HG03103 (cell line): ENCODE measurements around the gene ENTHD1.

Experiments used
- ATAC-seq: cut with Tn5 transposase; IDR thresholded peaks from one replicate; pipeline ENCODE4 v1.9.1; 2021; ENCODE audit warnings: low read depth; ENCODE audit not compliant: unreplicated experiment

The ENTHD1 gene, protein sequence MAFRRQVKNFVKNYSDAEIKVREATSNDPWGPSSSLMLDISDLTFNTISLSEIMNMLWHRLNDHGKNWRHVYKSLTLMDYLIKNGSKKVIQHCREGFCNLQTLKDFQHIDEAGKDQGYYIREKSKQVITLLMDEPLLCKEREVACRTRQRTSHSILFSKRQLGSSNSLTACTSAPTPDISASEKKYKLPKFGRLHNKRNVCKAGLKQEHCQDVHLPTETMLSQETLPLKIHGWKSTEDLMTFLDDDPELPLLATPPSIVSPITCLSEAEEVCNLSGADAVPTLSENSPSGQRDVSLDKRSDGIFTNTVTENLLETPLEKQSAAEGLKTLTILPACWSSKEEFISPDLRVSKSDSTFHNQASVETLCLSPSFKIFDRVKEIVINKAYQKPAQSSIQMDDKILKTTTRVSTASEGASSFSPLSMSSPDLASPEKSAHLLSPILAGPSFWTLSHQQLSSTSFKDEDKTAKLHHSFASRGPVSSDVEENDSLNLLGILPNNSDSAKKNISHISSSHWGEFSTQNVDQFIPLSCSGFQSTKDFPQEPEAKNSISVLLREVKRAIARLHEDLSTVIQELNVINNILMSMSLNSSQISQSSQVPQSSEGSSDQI

GRCh38 chr22:39893526-39893925 is at the start of gene ENTHD1:
TSS of gene ENTHD1 (minus strand) at chr22:39893760. CDS start at chr22:39887748, 6,012 bp downstream.
- no peak for ATAC-seq

- ATAC-seq: no peak
These were observed 49.8 kb upstream of the ENTHD1 start for GRCh38 chr22:39943337-39943736.

GRCh38 chr22:39942439-39943230 is 49.1 kb upstream of the ENTHD1 start:
- no peak for ATAC-seq

DNA sequence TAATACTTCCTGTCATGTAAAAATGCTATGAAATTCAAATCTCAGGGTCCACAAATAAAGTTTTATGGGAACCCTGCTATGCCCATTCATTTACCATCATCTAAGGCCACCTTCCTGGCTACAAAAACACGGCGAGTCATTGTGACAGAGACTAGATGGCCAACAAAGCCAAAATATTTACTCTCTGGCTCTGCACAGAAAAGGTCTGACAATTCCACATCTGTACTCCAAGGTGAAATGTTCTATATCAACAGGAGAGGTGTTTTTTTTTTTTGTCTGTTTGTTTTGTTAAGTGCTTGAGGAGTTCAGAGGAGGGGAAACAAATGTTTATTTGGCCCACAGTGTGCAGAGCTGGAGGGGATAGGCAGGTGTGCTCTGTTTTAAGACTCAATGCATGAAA is 48.0 kb upstream of the ENTHD1 start:
- ATAC-seq: no peak

- ATAC-seq: no peak
These were observed 47.3 kb upstream of the ENTHD1 start for GRCh38 chr22:39940757-39941305.

DNA sequence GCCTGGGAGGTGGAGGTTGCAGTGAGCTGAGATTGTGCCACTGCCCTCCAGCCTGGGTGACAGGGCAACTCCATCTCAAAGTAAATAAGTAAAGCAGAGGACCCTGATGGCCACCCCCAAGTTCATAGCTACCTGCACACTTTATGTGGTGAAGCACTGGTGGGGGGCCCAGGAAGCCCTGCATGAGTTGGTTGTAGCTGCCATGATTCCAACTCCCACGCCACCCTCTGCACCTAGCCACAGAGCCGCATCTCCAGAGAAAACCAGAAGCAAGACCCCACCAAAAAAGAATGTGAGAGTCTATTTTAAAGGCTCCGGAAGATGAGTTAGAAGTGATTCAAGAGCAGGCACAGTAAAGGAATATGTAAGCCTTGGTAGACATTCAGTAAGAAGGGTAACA is 46.3 kb upstream of the ENTHD1 start:
- ATAC-seq: no peak

DNA sequence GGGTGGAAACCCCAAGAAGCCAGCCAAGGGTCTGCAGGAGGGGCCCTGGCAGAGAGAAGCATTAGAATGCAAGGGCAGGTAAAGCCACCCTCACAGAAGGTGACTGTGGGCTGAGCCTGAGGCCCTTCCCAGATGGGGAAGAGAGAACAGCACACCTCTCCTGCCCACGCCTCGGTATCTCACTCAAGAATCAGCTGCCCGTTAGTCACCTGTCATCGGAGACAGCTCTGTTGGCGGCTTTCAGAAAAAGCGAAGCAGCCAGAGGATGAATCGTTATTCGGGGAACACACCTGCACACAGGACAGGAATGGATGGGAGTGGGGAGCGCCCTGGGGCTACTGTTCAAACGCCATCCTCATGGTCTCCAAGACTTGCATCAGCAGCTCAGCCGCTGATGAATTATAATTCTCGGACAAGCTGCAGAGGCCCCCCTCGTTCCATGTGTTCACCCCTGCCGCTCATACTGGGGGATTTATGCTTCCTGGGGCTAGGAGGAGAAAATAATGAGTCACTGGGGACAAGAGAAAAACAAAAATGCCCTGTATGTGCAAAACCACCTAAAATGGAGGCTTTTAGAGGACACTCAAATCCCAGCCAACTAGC is 45.0 kb upstream of the ENTHD1 start:
- no peak for ATAC-seq

DNA sequence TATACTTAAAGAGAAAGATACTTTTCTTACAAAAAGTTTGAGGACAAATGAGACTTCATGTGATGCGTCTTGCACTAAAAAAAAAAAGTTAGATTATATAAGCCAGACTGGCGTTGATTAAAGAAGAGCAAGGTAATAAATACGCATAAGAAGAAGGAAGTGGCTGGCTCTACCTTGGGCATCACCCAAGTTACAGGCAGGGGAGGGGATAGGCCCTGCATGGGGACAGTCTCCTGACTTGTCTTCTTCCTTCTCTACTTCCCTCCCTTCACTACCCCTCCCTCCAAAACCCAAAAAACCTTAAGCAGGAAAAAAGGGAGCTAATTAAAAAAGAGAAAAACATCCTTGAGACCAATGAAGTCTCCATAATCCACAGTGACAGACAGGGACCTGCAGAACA is 44.3 kb upstream of the ENTHD1 start:
- ATAC-seq: no peak

DNA sequence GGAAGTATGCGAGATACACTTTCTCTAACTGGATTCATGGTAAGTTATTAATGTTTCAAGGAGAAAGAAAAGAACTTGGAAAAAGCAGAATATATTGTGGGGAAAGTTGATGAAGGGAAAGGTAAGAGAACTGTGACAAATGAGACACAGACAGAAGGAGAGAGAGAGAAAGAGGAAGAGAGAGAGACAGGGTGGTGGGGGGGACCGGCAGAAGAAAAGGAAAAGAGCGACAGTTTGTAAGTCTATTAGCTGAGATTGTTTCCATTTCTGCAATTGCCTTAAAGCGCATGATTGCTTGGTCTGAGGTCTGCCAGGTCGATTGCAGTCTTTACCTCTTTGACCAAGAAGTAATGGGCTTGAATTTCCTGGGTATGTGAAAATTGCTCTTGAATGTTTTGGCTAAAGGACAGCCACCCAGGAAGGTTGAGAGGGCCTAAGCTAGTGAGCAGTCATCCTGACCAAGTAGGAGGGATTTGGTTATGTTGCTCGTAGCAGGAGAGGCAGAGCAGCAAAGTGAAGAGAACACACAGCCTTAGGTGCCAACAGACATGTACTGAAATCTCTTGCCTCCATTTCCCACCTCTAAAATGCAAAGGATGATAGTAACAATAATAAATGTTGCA is 43.1 kb upstream of the ENTHD1 start:
- ATAC-seq: no peak

DNA sequence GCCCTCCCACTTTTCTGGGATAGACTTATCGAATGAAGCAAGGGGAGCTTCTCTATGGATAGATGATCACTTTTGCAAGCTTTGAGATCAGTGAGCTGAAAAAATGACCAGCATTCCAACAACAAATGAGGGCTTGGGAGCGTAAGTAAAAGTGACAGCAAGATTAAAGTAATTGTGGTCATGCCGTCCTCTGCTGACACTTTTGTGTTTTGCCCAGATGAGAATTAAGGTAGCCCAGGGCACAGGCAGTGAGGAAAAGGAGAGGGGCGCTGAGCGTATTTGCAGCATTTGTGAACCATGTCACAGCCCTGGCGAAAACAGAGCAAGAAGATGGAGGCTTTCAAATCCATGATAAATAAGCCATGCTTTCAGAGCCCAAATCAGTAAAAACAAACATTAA is 42.1 kb upstream of the ENTHD1 start:
- no peak for ATAC-seq

DNA sequence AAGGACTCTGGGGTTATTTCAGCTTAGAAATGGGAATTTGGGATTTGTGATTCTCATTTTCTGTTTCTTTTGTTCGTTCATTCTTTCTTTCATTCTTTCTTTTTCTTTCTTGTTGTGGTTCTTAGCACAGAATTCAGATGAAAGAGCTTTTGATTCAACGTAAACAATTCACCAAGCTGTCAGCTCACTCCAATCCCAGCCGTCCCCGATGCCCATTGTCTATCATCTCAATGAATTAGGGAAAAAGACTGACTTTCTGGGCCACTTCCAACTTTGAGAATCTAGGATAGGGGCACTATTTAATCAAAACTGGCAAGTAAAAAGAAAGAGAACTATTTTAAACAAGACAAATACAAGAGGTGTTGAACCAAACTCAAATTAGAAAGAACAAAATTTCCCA is 41.6 kb upstream of the ENTHD1 start:
- no peak for ATAC-seq

DNA sequence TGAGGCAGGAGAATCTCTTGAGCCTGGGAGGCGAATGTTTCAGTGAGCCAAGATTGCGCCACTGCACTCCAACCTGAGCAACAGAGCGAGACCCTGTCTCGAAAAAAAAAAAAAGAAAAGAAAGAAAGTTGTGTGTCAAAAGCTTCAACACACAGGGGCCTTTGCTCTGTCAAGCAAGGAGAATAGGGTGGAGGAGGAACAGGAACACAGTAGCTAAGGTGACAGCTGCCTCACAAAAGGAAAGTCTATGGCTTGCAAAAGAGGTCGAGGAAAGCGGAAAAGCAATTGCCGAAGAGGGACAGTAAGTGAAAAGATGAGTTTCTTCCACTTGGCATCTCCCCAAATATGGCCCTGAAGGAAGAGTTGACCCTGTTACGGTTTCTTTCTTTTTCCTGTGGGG is 40.2 kb upstream of the ENTHD1 start:
- no peak for ATAC-seq

- no peak for ATAC-seq
These were observed 39.5 kb upstream of the ENTHD1 start for GRCh38 chr22:39932918-39933649.

DNA sequence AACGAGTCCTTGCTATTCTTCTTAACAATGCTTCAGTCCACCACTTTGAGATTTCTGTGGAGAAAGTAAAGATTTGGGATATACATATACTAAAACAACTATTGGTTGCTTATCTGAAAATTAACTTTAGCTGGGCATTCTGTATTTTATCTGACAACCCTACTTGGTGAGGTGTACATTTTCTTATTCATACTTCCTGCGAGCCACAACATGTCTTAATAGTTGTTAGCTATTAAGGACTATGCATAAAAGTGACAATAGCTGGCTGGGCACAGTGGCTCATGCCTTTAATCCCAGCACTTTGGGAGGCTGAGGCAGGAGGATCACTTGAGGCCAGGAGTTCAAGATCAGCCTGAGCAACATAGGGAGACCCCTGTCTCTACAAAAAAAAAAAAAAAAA is 38.6 kb upstream of the ENTHD1 start:
- no peak for ATAC-seq

DNA sequence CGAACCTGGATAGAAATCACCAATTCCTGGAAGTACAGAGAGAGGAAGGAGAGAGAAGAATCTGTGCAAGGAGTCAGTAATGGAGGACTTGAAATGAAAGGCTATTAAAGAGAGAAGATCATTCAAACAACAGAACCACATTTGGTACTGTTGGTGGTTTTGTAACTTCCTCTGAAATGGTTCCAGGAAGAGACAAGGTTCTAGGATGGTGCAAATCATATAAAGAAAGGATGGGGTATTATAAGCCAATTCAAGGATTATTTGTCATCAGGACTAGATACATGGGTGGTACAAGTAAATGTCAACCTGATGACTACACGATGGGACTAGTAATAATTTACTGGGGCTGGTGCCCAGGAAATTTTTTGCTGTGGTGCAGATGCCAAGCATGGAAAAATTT is 37.7 kb upstream of the ENTHD1 start:
- ATAC-seq: no peak

DNA sequence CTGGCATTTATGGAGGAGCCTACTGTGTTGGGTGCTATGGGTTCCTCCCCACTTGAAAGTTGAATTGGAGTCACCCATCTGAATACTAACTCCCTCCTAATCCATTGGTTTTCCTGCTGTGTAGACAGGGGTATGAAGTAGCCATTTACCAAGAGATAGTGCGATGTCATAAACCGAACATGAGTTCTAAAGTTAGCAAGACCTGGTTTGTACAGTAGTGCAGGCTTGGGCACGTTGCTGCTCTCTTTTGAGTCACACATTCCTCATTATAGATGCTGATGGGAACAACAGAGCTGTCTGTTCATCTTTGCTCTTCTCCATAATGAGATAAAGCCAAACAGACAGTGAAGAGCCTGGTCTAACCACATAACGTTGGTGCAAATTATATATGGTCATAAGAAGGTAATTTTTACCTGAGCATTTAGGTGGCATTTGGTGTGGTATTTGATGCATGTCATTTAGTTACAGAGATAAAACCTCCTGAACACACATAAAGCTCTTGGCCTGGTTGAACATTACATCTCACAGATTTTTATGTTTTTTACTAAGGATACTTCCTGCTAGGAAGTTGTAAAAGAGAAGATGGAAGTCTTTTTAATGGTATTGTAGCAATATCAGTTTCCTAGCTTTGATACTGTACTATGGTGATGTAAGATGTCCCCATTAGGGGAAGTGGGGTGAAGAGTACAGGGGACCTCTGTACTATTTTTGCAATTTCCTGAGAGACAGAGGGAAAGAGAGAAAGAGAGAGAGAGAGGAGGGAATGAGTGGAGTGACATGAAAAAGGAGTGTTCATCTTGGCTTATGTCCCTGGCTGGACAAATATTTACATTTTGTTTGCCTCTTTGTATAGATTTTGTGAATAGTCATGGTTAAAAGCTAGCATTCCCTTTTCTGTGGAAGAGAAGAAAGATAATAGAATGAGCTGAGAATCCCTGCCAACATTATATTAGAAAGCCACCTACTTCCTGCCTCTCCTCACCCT is 35.3 kb upstream of the ENTHD1 start:
- ATAC-seq: no peak

DNA sequence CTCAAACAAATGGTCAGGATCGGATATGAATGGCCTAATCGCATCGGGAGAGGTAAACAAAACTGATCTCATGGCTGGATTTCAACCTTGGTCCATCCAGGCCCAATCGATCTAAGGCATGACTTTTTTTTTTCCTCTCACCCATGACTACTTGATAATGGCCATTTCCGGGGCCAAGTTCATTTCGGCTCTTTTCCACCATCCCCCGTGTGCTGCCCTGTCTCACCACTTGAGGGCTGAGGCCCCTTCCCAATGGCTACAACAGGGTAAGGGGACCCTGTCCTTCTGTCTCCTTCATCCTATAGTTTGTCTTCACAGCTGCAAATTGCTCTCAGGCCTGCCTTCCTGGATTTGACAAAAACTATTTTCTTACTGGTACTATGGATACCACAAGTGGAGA is 34.0 kb upstream of the ENTHD1 start:
- ATAC-seq: no peak

- no peak for ATAC-seq
These were observed 33.2 kb upstream of the ENTHD1 start for GRCh38 chr22:39926753-39927152.
